NCI-H187 treated with DMSO at 0.1 percent for 48 hours (cell line): ENCODE data around the gene SMYD3.

Experiments used
- DNase-seq: peaks from one replicate; lab custom pipeline; 2025; lab: John Stamatoyannopoulos, UW

The SMYD3 gene

DNA sequence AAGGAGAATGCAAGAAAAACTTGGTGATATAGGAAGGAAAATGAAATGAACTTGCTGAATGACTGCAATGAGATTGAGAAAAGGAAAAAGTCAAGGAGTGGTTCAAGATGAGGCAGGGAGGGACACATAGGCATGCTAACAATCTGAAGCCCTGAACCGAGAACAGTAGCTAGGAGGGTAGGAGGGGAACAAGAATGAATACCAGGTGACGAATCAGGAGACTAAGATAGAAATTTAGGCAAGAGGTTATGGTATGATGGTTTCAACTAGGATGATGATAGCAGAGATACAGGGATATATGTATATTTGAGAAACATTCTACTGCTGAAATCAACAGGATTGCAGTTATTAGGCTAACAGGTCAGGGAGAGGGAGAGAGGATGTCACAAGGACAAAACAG lies 44.1 kb downstream of the SMYD3 start:
- DNase-seq: no peak

DNA sequence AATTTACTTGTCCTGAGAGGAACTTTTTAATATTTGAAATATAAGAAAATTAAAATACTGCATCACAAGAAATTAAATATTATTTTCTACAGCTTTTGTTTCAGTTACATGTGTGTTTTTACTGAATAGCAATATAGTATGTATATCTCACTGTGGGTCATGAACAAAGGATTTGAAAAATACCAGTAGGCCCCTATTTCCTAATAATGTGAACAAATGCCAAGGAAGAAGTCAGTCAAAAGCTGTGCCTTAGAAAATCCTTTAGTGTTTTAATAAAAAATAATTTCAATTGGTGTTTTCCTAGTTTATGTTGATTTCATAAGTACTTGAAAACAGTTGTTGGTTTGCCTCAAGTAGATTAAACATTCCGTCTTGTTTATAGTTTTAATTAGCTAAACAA lies 46.7 kb downstream of the SMYD3 start:
- DNase-seq: no peak

GRCh38 chr1:246459221-246459620 lies 47.9 kb downstream of the SMYD3 start:
- DNase-seq: no peak

- no peak for DNase-seq
Measured at GRCh38 chr1:246455476-246455875, 51.6 kb downstream of the SMYD3 start.

DNA sequence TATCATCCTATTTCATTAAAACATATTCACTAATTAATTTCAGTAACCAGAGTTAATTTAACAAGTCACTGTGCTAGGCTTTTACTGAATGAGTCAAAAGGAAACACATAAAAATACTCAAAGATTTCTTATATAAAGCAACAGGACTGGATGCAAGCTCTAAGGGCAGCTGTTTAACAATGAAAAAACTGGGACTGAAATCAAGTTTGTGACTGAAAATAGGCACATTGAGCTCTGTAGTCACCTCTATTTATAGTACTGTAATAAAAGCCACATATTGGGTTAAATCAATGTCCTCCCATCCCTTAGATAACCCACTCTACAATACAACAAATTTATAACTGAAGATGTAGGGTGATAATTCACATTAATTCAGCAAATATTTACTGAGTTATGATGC lies 52.4 kb downstream of the SMYD3 start:
- DNase-seq: no peak

GRCh38 chr1:246450611-246451251 lies 56.3 kb downstream of the SMYD3 start:
- no peak for DNase-seq

- no peak for DNase-seq
Measured at GRCh38 chr1:246448373-246448772, 58.7 kb downstream of the SMYD3 start.

DNA sequence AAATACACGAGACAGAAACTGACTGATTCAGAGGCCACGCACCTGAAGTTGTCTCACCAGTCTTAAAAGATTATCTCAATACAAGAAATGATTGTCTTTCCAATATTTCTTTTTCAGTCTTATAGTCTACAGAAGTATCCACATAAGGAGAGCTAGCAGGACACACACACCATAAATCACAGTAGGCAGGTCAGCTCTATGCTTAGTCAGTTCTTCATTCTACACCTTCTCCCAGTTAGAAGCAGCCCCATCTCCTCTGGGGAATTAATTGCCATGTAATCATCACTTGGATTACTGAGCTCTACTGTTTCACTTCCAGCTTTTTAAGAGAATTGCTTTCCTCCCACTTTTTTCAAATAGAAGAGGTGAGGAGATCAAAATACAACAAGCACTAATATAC lies 59.6 kb downstream of the SMYD3 start:
- DNase-seq: no peak

GRCh38 chr1:246445503-246445902 lies 61.6 kb downstream of the SMYD3 start:
- no peak for DNase-seq

- no peak for DNase-seq
Measured at GRCh38 chr1:246444617-246445016, 62.5 kb downstream of the SMYD3 start.

GRCh38 chr1:246437961-246438360 lies 69.1 kb downstream of the SMYD3 start:
- no peak for DNase-seq

DNA sequence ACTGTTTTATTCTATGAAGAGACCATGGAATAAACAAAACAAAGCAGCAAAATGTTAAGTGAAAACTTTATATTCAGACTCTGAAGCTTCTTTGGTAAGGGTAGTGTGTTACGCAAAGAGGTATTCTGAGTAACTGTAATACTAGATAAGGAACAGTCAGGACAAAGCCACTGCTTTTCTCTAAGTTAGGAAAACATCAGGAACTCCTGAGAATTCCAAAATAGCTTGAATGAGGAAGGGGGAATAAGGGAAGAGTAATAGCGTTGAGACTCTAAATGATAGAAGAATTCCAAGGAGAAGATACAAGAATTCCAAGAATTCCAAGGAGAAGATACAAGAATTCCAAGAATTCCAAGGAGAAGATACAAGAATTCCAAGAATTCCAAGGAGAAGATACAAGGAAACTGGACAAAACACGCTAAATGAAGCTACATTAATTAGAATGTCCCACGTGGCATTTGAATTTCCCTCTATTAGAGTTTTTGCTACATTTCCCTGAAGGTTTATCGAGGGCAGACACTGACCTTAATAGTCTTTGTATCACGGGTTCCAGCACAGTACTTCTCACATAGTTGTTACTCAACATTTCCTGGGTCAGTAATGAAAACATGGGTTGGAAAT lies 71.5 kb downstream of the SMYD3 start:
- DNase-seq: no peak

DNA sequence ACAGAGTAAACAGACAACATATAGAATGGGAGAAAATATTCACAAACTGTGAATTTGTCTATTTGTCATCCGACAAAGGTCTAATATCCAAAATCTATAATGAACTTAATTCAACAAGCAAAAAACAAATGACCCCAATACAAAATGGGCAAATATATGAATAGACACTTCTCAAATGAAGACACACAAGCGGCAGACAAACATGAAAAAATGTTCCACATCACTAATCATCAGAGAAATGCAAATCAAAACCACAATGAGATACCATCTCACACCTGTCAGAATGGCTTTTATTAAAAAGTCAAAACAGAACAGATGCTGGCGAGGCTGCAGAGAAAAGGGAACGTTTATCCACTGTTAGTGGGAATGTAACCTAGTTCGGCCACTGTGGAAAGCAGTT lies 72.7 kb downstream of the SMYD3 start:
- no peak for DNase-seq

DNA sequence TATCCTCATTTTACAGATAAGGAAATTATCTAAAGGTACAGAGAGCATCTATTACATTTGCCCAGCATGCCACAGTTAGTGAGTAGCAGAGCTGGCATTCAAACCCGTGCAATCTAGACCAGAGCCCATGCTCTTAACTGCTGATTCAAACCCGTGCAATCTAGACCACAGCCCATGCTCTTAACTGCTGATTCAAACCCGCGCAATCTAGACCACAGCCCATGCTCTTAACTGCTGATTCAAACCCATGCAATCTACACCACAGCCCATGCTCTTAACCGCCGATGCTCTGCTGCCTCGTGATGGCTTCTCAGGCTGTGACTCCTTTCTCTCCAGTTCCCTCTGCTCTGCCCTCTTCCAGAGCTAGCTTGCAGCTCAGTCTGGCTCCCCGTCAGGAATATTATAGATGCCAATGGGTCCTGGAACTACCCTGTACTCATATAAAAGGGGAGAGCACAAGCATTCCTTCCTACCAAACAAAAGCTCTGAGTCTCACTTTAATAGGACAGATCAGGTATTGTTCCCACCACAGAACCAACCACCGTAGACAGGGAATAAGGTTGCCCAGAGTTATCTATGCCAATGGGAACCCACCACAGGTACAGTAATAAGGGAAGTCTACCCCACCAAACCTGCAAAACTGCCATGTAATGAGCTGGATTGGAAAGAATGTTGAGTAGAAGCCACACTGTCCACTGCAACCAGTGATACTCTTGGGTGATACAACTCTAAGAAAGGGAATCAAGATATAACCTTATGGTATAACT lies 78.4 kb downstream of the SMYD3 start:
- DNase-seq: no peak

GRCh38 chr1:246427611-246428010 lies 79.5 kb downstream of the SMYD3 start:
- no peak for DNase-seq

- DNase-seq: no peak
Measured at GRCh38 chr1:246425895-246426294, 81.2 kb downstream of the SMYD3 start.

DNA sequence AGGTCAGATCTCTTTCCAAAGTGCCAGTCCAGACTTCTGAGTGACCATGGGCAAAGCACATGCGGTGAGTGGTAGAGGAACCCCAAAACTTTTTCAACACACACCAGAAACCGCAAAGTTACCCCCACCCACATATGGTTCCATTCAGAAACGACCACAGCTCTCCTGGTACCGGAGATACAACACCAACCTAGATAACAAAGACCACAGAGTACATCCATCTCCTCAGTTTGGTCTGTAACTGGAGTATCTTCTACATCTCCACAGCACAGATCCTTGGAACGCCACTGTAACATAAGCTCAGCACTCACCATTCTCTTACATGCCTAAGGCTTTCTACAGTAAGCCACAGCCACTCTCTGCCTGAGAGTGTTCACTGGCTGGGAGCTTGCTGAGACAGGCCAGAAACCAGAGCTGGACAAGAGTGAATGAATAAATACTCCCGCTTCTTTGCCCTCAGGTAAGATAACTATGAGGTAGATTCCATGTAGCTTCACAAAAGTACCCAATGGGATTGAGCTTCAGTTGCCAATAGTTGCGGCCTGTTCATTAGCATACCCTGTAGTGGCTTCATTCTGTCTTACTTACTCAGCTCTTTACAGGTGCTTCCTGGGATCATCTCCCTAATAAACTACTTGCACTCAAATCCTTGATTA lies 81.8 kb downstream of the SMYD3 start:
- DNase-seq: no peak

- DNase-seq: no peak
Measured at GRCh38 chr1:246420300-246420699, 86.8 kb downstream of the SMYD3 start.

GRCh38 chr1:246418565-246419312 lies 88.3 kb downstream of the SMYD3 start:
- no peak for DNase-seq

DNA sequence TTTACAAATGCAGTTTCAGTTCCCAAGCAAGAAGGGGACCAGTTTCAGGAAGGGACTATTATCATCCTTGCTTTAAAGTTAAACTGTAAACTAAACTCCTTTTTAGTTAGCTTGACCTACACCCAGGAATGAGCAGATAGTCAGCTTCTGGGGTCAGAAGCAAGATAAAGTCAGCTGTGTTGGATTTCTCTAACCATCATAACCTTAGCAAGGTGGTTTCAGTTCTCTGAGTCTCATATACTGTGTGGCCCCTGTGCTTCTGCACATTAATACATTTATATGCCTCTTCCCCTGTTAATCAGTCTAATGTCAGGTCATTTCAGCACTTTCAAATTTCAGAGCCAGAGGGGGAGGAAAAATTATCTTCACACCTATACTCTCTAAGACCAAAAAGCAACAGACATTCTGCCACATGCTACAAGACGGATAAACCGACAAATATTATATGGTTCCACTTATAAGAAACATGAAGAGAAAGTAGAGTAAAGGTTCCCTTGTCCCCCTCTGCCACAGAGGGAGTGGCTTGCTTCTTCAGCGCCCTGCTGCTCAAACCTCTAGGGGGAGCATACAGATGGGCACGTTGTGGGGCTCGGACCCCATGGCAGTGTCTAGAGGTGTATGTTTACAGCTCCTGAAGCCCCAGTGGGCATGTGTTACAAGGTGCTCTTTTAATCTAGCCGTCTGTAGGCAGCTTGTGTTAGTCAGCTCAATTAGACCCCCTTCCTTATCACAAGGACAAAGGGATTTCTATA lies 89.1 kb downstream of the SMYD3 start:
- no peak for DNase-seq

GRCh38 chr1:246417152-246417812 lies 89.8 kb downstream of the SMYD3 start:
- DNase-seq: no peak
